Measurements from ENCODE around the gene PAQR6. TPM values are rescaled to one million over a fixed set of nuclear protein-coding genes. Genes with fewer than 3 reads are reported as not detected.
A peak's percentile ranks its signal among the peaks of the same experiment; 100 is the strongest.

The PAQR6 gene
- total RNA-seq, 1 donor from 2014 or later: 21.5 TPM

DNA sequence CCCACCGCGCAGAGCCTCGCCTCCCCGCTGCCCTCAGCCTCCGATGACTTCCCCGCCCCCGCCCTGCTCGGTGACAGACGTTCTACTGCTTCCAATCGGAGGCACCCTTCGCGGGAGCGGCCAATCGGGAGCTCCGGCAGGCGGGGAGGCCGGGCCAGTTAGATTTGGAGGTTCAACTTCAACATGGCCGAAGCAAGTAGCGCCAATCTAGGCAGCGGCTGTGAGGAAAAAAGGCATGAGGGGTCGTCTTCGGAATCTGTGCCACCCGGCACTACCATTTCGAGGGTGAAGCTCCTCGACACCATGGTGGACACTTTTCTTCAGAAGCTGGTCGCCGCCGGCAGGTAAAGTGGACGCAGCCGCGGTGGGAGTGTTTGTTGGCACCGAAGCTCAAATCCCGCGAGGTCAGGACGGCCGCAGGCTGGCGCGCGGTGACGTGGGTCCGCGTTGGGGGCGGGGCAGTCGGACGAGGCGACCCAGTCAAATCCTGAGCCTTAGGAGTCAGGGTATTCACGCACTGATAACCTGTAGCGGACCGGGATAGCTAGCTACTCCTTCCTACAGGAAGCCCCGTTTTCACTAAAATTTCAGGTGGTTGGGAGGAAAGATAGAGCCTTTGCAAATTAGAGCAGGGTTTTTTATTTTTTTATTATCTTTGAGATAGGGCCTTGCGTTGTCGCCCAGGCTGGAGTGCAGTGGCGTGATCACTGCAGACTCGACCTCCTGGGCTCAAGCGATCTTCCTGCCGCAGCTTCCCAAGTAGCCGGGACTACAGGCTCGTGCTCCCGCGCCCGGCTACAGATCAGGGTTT, 34.8 kb downstream of the PAQR6 start, which contains the start of gene PMF1:
TSS of gene PMF1 (plus strand) at position 175 of the 811 bp plus-strand sequence. CDS start at position 184, 9 bp downstream.
- TF ChIP-seq, protein P1, sequence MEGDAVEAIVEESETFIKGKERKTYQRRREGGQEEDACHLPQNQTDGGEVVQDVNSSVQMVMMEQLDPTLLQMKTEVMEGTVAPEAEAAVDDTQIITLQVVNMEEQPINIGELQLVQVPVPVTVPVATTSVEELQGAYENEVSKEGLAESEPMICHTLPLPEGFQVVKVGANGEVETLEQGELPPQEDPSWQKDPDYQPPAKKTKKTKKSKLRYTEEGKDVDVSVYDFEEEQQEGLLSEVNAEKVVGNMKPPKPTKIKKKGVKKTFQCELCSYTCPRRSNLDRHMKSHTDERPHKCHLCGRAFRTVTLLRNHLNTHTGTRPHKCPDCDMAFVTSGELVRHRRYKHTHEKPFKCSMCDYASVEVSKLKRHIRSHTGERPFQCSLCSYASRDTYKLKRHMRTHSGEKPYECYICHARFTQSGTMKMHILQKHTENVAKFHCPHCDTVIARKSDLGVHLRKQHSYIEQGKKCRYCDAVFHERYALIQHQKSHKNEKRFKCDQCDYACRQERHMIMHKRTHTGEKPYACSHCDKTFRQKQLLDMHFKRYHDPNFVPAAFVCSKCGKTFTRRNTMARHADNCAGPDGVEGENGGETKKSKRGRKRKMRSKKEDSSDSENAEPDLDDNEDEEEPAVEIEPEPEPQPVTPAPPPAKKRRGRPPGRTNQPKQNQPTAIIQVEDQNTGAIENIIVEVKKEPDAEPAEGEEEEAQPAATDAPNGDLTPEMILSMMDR (IDR thresholded peaks at IDR 0.05; ENCODE audit: unreplicated experiment): no peak
- Mint-ChIP-seq H3K9me3 (ENCODE audit: low read depth) (no peaks in the 10 kb centered on the region), H3K27ac (peak within 1 kb of the TSS; percentile 100), H3K4me1 (ENCODE audit: low read depth) (peaks cover 10% of the 10 kb centered on the region), H3K36me3 (ENCODE audit: insufficient read depth) (peaks cover 3% of the 10 kb centered on the region), H3K4me3 (ENCODE audit: low read depth) (peak within 1 kb of the TSS; percentile 93), H3K27me3 (no peaks in the 10 kb centered on the region)
- peak; percentile 90 for DNase-seq (ENCODE audit: low spot score, unreplicated experiment)

DNA sequence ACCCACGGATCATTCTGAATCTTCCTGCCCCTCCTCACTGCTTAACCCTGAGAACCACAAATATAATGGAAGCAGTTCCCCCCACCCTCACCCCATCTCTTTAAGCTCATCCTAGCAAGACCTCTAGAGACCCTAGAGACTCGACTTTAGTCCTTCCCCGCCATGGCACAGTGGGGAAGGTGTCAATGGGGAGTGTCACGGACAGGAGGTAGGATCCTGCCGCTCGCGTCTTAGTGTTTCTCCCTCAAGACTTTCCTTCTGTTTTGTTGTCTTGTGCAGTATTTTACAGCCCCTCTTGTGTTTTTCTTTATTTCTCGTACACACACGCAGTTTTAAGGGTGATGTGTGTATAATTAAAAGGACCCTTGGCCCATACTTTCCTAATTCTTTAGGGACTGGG, 35.7 kb downstream of the PAQR6 start:
- H3K27ac Mint-ChIP-seq: peak overlapping the region; percentile 100
- peaks cover 5% of the 10 kb centered on the region for H3K36me3 Mint-ChIP-seq (ENCODE audit: insufficient read depth)
- DNase-seq (ENCODE audit: low spot score, unreplicated experiment): no peak
- H3K27me3 Mint-ChIP-seq: no peaks in the 10 kb centered on the region
- H3K4me1 Mint-ChIP-seq (ENCODE audit: low read depth): peaks cover 10% of the 10 kb centered on the region
- H3K9me3 Mint-ChIP-seq (ENCODE audit: low read depth): no peaks in the 10 kb centered on the region
- TF ChIP-seq, protein P1 (IDR thresholded peaks at IDR 0.05; ENCODE audit: unreplicated experiment): no peak
- H3K4me3 Mint-ChIP-seq (ENCODE audit: low read depth): peak overlapping the region; percentile 93

DNA sequence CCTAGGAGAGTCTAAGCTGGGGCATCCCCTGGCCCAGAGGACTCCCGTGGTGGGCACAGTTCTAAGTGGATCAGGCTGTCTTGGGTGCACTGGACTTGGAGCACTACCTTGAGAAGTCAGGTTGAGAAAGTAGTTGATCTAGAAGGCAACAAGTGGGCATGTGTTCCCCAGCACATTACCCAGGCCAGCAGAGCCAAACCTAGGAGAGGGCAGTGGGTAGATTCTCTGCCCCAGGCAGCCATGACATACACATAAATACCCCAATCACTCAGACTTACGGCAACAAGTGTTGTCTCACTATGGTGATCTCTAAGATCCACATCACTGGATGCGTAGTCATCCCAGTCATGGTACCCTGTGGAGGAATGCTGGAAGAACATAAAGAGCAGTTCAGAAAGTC, 36.6 kb downstream of the PAQR6 start:
- Mint-ChIP-seq H3K27me3 (no peaks in the 10 kb centered on the region), H3K4me1 (ENCODE audit: low read depth) (peaks cover 10% of the 10 kb centered on the region), H3K27ac (no peak overlapping the region), H3K9me3 (ENCODE audit: low read depth) (no peaks in the 10 kb centered on the region), H3K36me3 (ENCODE audit: insufficient read depth) (peaks cover 5% of the 10 kb centered on the region), H3K4me3 (ENCODE audit: low read depth) (no peak overlapping the region)
- TF ChIP-seq, protein P1 (IDR thresholded peaks at IDR 0.05; ENCODE audit: unreplicated experiment): no peak
- DNase-seq (ENCODE audit: low spot score, unreplicated experiment): no peak

DNA sequence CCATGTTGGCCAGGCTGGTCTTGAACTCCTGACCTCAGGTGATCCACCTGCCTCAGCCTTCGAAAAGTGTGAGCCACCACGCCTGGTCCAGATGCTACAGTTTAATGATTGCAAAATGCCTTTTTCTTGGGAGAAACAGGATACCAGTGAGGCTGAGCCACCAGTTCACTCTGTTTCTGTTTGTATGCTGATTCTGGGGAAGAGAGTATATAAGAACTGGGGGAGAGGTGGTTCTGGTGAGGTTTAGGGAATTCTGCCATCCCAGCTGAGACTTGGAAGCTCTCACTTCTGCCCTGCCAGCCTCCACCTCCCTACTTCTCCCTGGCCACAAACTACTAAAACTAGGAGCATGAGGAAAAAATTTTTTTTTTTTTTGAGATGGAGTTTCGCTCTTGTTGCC, 43.2 kb downstream of the PAQR6 start:
- Mint-ChIP-seq H3K27ac (no peak overlapping the region), H3K9me3 (ENCODE audit: low read depth) (no peaks in the 10 kb centered on the region), H3K4me1 (ENCODE audit: low read depth) (no peaks in the 10 kb centered on the region), H3K4me3 (ENCODE audit: low read depth) (no peak overlapping the region), H3K36me3 (ENCODE audit: insufficient read depth) (peaks cover 3% of the 10 kb centered on the region), H3K27me3 (no peaks in the 10 kb centered on the region)
- TF ChIP-seq, protein P1 (IDR thresholded peaks at IDR 0.05; ENCODE audit: unreplicated experiment): no peak
- no peak for DNase-seq (ENCODE audit: low spot score, unreplicated experiment)

DNA sequence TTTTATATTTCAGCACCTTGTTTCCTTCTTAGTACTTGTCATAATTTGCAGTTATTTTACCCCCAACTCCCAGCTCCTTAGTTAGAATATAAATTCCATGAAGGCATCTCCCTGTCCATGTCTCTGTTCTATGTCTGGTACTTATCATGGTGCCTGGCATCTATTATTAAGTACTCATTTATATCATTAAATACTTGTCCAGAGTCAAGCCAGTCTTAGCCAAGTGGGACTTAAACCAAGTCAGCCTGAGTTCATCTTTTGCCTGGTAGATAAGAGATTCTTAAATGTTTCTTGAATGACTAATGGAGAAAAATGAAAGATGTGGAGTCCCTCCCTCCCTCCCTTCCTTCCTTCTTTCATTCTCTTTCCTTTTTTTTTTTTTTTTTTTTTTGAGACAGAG, 44.5 kb downstream of the PAQR6 start:
- Mint-ChIP-seq H3K27me3 (no peaks in the 10 kb centered on the region), H3K4me3 (ENCODE audit: low read depth) (no peak overlapping the region), H3K9me3 (ENCODE audit: low read depth) (no peaks in the 10 kb centered on the region), H3K4me1 (ENCODE audit: low read depth) (no peaks in the 10 kb centered on the region), H3K36me3 (ENCODE audit: insufficient read depth) (peaks cover 5% of the 10 kb centered on the region), H3K27ac (no peak overlapping the region)
- DNase-seq (ENCODE audit: low spot score, unreplicated experiment): no peak
- TF ChIP-seq, protein P1 (IDR thresholded peaks at IDR 0.05; ENCODE audit: unreplicated experiment): no peak
